ENCODE results near the gene CCDC116.

CCDC116 gene

DNA sequence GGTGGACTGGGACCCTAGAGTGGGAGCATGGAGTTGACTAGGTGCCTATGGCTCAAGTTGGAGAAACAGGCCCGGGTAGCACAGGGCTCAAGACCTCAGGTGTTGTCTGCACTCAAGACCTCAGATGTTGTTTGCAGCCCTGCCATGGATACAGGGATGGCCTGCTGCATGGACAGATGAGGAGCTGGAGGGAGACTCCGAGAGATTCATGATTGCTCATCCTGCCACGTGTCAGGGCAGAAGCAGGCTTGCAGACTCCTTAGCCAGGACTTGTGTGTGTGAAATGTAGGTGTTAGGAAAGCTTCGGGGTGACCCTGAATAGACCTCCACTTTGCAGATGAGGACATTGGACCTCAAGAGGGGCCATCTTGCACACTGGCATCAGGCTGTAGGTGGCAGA, 921 bp downstream of the CCDC116 start:
- ATAC-seq, result no peak
- no peak for TF ChIP-seq GLIS3 (CRISPR knock-in tag; IDR thresholded peaks at IDR 0.05)
- TF ChIP-seq, protein P1, sequence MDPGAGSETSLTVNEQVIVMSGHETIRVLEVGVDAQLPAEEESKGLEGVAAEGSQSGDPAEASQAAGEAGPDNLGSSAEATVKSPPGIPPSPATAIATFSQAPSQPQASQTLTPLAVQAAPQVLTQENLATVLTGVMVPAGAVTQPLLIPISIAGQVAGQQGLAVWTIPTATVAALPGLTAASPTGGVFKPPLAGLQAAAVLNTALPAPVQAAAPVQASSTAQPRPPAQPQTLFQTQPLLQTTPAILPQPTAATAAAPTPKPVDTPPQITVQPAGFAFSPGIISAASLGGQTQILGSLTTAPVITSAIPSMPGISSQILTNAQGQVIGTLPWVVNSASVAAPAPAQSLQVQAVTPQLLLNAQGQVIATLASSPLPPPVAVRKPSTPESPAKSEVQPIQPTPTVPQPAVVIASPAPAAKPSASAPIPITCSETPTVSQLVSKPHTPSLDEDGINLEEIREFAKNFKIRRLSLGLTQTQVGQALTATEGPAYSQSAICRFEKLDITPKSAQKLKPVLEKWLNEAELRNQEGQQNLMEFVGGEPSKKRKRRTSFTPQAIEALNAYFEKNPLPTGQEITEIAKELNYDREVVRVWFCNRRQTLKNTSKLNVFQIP (CRISPR knock-in tag; IDR thresholded peaks at IDR 0.05; ENCODE audit: borderline replicate concordance, low read depth), result no peak

GRCh38 chr22:21634081-21634480, 1.5 kb downstream of the CCDC116 start:
- ATAC-seq, result no peak
- TF ChIP-seq ARNTL (CRISPR knock-in tag; IDR thresholded peaks at IDR 0.05; ENCODE audit: borderline replicate concordance, low read depth) (no peak), TOX (CRISPR knock-in tag; IDR thresholded peaks at IDR 0.05; ENCODE audit: borderline replicate concordance) (no peak), TCF4 (CRISPR knock-in tag; IDR thresholded peaks at IDR 0.05; ENCODE audit: borderline replicate concordance) (no peak), SNAI2 (CRISPR knock-in tag; IDR thresholded peaks at IDR 0.05) (no peak), CSDC2 (CRISPR knock-in tag; IDR thresholded peaks at IDR 0.05) (no peak), BACH2 (CRISPR knock-in tag; IDR thresholded peaks at IDR 0.05; ENCODE audit: borderline replicate concordance) (no peak), RARB (CRISPR knock-in tag; IDR thresholded peaks at IDR 0.05) (no peak)

DNA sequence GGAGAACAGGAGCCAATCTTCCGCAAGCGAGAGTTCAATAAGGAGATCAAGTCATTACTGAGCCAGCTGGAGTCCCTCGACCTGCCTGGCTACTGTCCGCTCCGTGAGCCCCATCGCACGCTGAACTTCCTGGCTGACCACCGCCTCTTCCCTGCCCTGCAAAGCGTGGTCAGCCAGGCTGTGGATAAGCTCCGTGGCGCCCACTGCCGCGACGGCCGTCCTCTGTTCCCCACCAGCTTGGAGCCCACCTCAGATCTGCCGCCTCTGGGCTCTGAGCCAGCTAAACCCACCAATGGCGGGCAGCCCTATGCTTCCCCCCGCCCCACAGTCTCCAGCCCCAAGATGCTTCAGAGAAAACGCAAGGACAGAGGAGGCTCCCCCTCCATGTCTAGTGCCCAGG, 2.3 kb downstream of the CCDC116 start:
- no peak for ATAC-seq
- TF ChIP-seq ZC3H10 (CRISPR knock-in tag; IDR thresholded peaks at IDR 0.05), result no peak
- no peak for TF ChIP-seq TOX (CRISPR knock-in tag; IDR thresholded peaks at IDR 0.05; ENCODE audit: borderline replicate concordance)
- no peak for TF ChIP-seq ZFP3 (CRISPR knock-in tag; IDR thresholded peaks at IDR 0.05)
- TF ChIP-seq ESRRG (CRISPR knock-in tag; IDR thresholded peaks at IDR 0.05), result no peak
- no peak for TF ChIP-seq BACH2 (CRISPR knock-in tag; IDR thresholded peaks at IDR 0.05; ENCODE audit: borderline replicate concordance)
- TF ChIP-seq ZNF70 (CRISPR knock-in tag; IDR thresholded peaks at IDR 0.05), result no peak
- no peak for TF ChIP-seq OSR1 (CRISPR knock-in tag; IDR thresholded peaks at IDR 0.05)
- no peak for TF ChIP-seq RARB (CRISPR knock-in tag; IDR thresholded peaks at IDR 0.05)
- TF ChIP-seq TSHZ2 (CRISPR knock-in tag; IDR thresholded peaks at IDR 0.05), result no peak
- no peak for TF ChIP-seq TCF4 (CRISPR knock-in tag; IDR thresholded peaks at IDR 0.05; ENCODE audit: borderline replicate concordance)
- TF ChIP-seq ZNF565 (CRISPR knock-in tag; conservative IDR thresholded peaks at IDR 0.05; ENCODE audit: low read depth), result no peak
- TF ChIP-seq GLIS3 (CRISPR knock-in tag; IDR thresholded peaks at IDR 0.05), result no peak

- TF ChIP-seq ZFP30 (CRISPR knock-in tag; IDR thresholded peaks at IDR 0.05) (no peak), TOX (CRISPR knock-in tag; IDR thresholded peaks at IDR 0.05; ENCODE audit: borderline replicate concordance) (no peak), ZNF70 (CRISPR knock-in tag; IDR thresholded peaks at IDR 0.05) (no peak), ZNF565 (CRISPR knock-in tag; conservative IDR thresholded peaks at IDR 0.05; ENCODE audit: low read depth) (no peak), RARB (CRISPR knock-in tag; IDR thresholded peaks at IDR 0.05) (no peak), TSHZ2 (CRISPR knock-in tag; IDR thresholded peaks at IDR 0.05) (no peak), ARNTL (CRISPR knock-in tag; IDR thresholded peaks at IDR 0.05; ENCODE audit: borderline replicate concordance, low read depth) (no peak), ESRRG (CRISPR knock-in tag; IDR thresholded peaks at IDR 0.05) (no peak)
- TF ChIP-seq, protein P2, sequence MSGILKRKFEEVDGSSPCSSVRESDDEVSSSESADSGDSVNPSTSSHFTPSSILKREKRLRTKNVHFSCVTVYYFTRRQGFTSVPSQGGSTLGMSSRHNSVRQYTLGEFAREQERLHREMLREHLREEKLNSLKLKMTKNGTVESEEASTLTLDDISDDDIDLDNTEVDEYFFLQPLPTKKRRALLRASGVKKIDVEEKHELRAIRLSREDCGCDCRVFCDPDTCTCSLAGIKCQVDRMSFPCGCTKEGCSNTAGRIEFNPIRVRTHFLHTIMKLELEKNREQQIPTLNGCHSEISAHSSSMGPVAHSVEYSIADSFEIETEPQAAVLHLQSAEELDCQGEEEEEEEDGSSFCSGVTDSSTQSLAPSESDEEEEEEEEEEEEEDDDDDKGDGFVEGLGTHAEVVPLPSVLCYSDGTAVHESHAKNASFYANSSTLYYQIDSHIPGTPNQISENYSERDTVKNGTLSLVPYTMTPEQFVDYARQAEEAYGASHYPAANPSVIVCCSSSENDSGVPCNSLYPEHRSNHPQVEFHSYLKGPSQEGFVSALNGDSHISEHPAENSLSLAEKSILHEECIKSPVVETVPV (CRISPR knock-in tag; IDR thresholded peaks at IDR 0.05), result no peak
- ATAC-seq, result no peak
These were observed 3.4 kb downstream of the CCDC116 start for GRCh38 chr22:21635771-21636510.
